Measurements from ENCODE around the gene SLCO2B1. TPM values are rescaled to one million over a fixed set of nuclear protein-coding genes. Genes with fewer than 3 reads are reported as not detected.

SLCO2B1 gene, protein sequence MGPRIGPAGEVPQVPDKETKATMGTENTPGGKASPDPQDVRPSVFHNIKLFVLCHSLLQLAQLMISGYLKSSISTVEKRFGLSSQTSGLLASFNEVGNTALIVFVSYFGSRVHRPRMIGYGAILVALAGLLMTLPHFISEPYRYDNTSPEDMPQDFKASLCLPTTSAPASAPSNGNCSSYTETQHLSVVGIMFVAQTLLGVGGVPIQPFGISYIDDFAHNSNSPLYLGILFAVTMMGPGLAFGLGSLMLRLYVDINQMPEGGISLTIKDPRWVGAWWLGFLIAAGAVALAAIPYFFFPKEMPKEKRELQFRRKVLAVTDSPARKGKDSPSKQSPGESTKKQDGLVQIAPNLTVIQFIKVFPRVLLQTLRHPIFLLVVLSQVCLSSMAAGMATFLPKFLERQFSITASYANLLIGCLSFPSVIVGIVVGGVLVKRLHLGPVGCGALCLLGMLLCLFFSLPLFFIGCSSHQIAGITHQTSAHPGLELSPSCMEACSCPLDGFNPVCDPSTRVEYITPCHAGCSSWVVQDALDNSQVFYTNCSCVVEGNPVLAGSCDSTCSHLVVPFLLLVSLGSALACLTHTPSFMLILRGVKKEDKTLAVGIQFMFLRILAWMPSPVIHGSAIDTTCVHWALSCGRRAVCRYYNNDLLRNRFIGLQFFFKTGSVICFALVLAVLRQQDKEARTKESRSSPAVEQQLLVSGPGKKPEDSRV
- total RNA-seq, result 9.3 TPM

GRCh38 chr11:75150879-75151278, at the start of gene SLCO2B1:
TSS of gene SLCO2B1 (plus strand) at chr11:75151107. CDS start at chr11:75151382, 275 bp downstream.

DNA sequence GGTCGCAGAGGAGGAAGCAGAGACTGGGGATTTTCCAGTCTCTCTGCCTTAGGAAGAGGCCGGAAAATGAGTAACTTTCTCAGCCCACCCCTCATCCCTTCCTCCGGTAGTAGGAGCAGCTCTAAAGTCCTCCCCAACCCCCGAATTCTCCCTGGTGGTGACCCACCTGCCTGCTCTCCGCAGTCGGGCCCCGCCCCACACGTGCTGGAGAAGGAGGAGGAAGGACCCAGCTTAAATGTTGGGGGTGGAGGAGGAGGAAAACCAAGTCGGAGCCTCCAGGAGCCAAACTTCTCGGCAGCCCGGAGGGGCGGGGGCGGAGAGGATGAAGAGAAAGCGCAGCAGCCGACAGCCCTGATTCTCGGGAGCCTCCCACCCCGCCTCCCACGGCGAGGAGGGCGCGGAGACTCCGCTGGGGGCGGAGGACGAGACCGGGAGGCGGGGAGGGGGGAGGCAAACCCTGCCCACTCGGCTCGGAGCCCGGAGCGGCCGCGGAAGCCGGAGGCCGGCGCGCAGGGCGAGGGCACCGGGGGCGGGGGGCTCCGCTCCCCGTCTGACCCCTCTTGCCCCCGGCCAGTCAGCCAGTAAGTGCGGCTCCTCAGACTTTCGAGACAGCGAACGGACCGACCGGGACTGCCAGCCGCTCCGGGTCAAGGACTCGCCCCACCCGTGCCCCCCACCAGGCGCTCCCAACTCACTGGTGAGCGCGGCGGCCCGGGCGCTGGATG, 89.6 kb downstream of the SLCO2B1 start, which contains the start of gene TPBGL:
Gene TPBGL (plus strand): TSS at position 464 of the 725 bp plus-strand sequence. CDS start 276 bp downstream, outside the sequence.

Other genes with a start within 250 kb of the SLCO2B1 start
- 19.9 TPM for gene XRRA1, start 202.0 kb upstream of the SLCO2B1 start, total RNA-seq
- gene SPCS2, start 201.8 kb upstream of the SLCO2B1 start, total RNA-seq, result 43.9 TPM
- 20.1 TPM for gene NEU3, start 162.2 kb upstream of the SLCO2B1 start, total RNA-seq
- gene OR2AT4, start 54.2 kb upstream of the SLCO2B1 start, total RNA-seq, result not detected
- gene TPBGL, start 89.7 kb downstream of the SLCO2B1 start, total RNA-seq, result not detected
- gene ARRB1, start 200.6 kb downstream of the SLCO2B1 start, total RNA-seq, result 39.4 TPM
- gene RPS3, start 248.4 kb downstream of the SLCO2B1 start, total RNA-seq, result 506 TPM